ENCODE results near the gene CENPP. TPM values are rescaled to one million over a fixed set of nuclear protein-coding genes. Genes with fewer than 3 reads are reported as not detected.

CENPP gene
- total RNA-seq, 1 experiment from 2014 or later: 8.3 TPM

DNA sequence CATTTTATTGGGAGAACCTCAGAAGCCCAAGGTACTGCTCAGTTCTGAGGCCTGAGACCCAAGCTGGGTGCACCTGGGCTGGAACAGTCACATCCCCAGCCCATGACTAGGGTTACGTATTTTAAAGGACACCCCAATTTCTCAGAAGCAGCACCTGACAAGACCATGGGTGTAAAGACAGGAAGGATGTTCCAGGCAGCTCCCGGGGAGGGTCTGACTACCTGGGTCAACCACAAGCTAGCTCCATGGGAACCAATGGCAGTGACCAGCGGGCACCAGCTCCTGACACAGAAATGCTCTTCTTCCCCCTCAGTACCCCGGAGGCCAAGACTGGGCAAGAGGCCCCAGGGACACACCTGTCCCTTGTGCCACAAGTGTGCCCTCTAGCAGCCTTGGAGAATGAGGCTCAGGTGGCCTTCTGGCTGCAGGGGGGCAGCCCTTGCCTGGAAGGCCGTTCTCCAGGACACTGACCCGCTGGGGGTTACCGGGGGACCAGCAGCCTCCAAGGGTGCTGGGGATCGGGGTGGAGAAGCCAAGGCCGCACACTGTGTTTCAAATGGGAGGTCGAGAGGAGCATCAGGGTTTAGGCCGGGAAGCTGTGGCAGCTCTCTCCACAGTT, 291.6 kb downstream of the CENPP start:
- no peak overlapping the region for H3K9ac ChIP-seq (ENCODE audit: low read length)
- no peaks in the 10 kb centered on the region for H3K4me1 ChIP-seq (ENCODE audit: insufficient read depth, low read length)
- no peaks in the 10 kb centered on the region for H3K79me2 ChIP-seq (ENCODE audit: low read length)
- BruUV-seq (replicated peaks): no TSS peak
- H3K27me3 ChIP-seq (ENCODE audit: low read length): no peaks in the 10 kb centered on the region
- H3K9me2 ChIP-seq (replicated peaks; ENCODE audit: low read length): no peaks in the 10 kb centered on the region
- H3F3A ChIP-seq (ENCODE audit: low read length, unreplicated experiment): no peaks in the 10 kb centered on the region
- TF ChIP-seq EZH2 (IDR thresholded peaks at IDR 0.05; ENCODE audit: low read length, unreplicated experiment): no peak
- TF ChIP-seq EZH2phosphoT487 (IDR thresholded peaks at IDR 0.05; ENCODE audit: borderline replicate concordance, low read length): no peak
- TF ChIP-seq, protein P1, sequence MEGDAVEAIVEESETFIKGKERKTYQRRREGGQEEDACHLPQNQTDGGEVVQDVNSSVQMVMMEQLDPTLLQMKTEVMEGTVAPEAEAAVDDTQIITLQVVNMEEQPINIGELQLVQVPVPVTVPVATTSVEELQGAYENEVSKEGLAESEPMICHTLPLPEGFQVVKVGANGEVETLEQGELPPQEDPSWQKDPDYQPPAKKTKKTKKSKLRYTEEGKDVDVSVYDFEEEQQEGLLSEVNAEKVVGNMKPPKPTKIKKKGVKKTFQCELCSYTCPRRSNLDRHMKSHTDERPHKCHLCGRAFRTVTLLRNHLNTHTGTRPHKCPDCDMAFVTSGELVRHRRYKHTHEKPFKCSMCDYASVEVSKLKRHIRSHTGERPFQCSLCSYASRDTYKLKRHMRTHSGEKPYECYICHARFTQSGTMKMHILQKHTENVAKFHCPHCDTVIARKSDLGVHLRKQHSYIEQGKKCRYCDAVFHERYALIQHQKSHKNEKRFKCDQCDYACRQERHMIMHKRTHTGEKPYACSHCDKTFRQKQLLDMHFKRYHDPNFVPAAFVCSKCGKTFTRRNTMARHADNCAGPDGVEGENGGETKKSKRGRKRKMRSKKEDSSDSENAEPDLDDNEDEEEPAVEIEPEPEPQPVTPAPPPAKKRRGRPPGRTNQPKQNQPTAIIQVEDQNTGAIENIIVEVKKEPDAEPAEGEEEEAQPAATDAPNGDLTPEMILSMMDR (conservative IDR thresholded peaks at IDR 0.05; ENCODE audit: low read depth, low read length): no peak
- ChIA-PET POLR2A (ENCODE audit: unreplicated experiment) (no interaction called here), CTCF (no interaction called here)
- H4K20me1 ChIP-seq (ENCODE audit: low read length): no peaks in the 10 kb centered on the region
- no peak overlapping the region for H3K4me3 ChIP-seq (ENCODE audit: low read length)
- H3K4me2 ChIP-seq (ENCODE audit: low read length): no peak overlapping the region
- DNase-seq (no peak), ATAC-seq (no peak)
- H3K9me3 ChIP-seq (ENCODE audit: low read length): no peaks in the 10 kb centered on the region
- no peak overlapping the region for H2AFZ ChIP-seq (ENCODE audit: low read length)
- peaks cover 10% of the 10 kb centered on the region; the same call in 1 of the 2 replicates for H3K36me3 ChIP-seq (ENCODE audit: low read depth, low read length)
- no peak overlapping the region for H3K27ac ChIP-seq (ENCODE audit: low read length)
- intact Hi-C loops (cut with micrococcal nuclease): no loop called here

DNA sequence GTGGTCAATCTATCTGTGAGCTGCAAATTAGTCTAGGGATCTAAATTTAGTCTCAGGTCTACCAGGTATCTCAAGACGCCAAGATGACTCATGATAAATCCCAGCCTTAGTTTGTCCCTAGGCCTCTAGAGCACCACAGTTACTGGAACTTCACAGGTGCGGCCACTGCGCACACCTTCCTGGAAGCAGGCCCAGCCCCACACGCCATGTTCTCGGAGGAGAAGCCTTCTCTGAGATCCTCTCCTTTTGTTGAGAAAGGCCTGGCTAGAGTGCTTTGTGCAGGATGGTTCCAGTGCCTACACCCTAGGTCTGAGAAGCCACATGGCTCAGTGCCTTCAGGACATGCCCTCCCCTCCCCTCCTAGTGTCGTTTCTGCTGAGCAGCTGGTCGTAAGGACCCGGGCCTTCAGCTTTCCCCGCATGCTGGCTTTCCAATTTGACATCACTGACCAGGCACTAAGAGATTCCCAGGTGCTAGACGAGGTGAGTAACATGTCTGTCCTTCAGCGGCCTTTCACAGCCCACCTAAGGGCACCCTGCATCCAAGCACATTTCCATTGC, 292.3 kb downstream of the CENPP start:
- BruUV-seq (replicated peaks): no TSS peak
- Histone ChIP-seq H3K36me3 (ENCODE audit: low read depth, low read length) (peaks cover 10% of the 10 kb centered on the region; the same call in 1 of the 2 replicates), H3F3A (ENCODE audit: low read length, unreplicated experiment) (no peaks in the 10 kb centered on the region), H4K20me1 (ENCODE audit: low read length) (no peaks in the 10 kb centered on the region), H3K27me3 (ENCODE audit: low read length) (no peaks in the 10 kb centered on the region), H2AFZ (ENCODE audit: low read length) (no peak overlapping the region), H3K4me1 (ENCODE audit: insufficient read depth, low read length) (no peaks in the 10 kb centered on the region), H3K9ac (ENCODE audit: low read length) (no peak overlapping the region), H3K4me3 (ENCODE audit: low read length) (no peak overlapping the region), H3K9me3 (ENCODE audit: low read length) (no peaks in the 10 kb centered on the region), H3K79me2 (ENCODE audit: low read length) (no peaks in the 10 kb centered on the region), H3K9me2 (replicated peaks; ENCODE audit: low read length) (no peaks in the 10 kb centered on the region), H3K4me2 (ENCODE audit: low read length) (no peak overlapping the region), H3K27ac (ENCODE audit: low read length) (no peak overlapping the region)
- intact Hi-C loops (cut with micrococcal nuclease): no loop called here
- ATAC-seq (no peak), DNase-seq (no peak)
- TF ChIP-seq, protein P1 (conservative IDR thresholded peaks at IDR 0.05; ENCODE audit: low read depth, low read length): no peak
- TF ChIP-seq EZH2phosphoT487 (IDR thresholded peaks at IDR 0.05; ENCODE audit: borderline replicate concordance, low read length) (no peak), EZH2 (IDR thresholded peaks at IDR 0.05; ENCODE audit: low read length, unreplicated experiment) (no peak)
- CTCF ChIA-PET: no interaction called here
- POLR2A ChIA-PET (ENCODE audit: unreplicated experiment): no interaction called here

- H3F3A ChIP-seq (ENCODE audit: low read length, unreplicated experiment): no peaks in the 10 kb centered on the region
- CTCF ChIA-PET: no interaction called here
- no peaks in the 10 kb centered on the region for H3K79me2 ChIP-seq (ENCODE audit: low read length)
- H3K9ac ChIP-seq (ENCODE audit: low read length): no peak overlapping the region
- H3K36me3 ChIP-seq (ENCODE audit: low read depth, low read length): peaks cover 10% of the 10 kb centered on the region; the same call in 1 of the 2 replicates
- H3K9me3 ChIP-seq (ENCODE audit: low read length): no peaks in the 10 kb centered on the region
- no peaks in the 10 kb centered on the region for H3K4me1 ChIP-seq (ENCODE audit: insufficient read depth, low read length)
- POLR2A ChIA-PET (ENCODE audit: unreplicated experiment): no interaction called here
- H3K4me2 ChIP-seq (ENCODE audit: low read length): no peak overlapping the region
- no peaks in the 10 kb centered on the region for H3K9me2 ChIP-seq (replicated peaks; ENCODE audit: low read length)
- no peak overlapping the region for H3K27ac ChIP-seq (ENCODE audit: low read length)
- DNase-seq: no peak
- BruUV-seq (replicated peaks): no TSS peak
- H4K20me1 ChIP-seq (ENCODE audit: low read length): no peaks in the 10 kb centered on the region
- H3K27me3 ChIP-seq (ENCODE audit: low read length): no peaks in the 10 kb centered on the region
- H2AFZ ChIP-seq (ENCODE audit: low read length): no peak overlapping the region
- TF ChIP-seq, protein P1 (conservative IDR thresholded peaks at IDR 0.05; ENCODE audit: low read depth, low read length): no peak
- TF ChIP-seq EZH2phosphoT487 (IDR thresholded peaks at IDR 0.05; ENCODE audit: borderline replicate concordance, low read length) (no peak), EZH2 (IDR thresholded peaks at IDR 0.05; ENCODE audit: low read length, unreplicated experiment) (no peak)
- no peak overlapping the region for H3K4me3 ChIP-seq (ENCODE audit: low read length)
- no peak for ATAC-seq
- intact Hi-C loops (cut with micrococcal nuclease): no loop called here
Measured at GRCh38 chr9:92618633-92619225, 293.0 kb downstream of the CENPP start.

Data from PC-3 (cell line).